HAP-1 (cell line): Measurements from ENCODE around the gene HOXB3.

Experiments
- DNase-seq, 2 experiments: peaks; one replicate each; pipeline ENCODE4 v3.0.0-alpha.2; 2016 to 2020; ENCODE audit warnings: low spot score in 2 of 2
- H3K27me3 ChIP-seq: fragments of 250-450 bp; sonication (Bioruptor Pico); 2 replicates; pipeline ENCODE4 v1.5.1; 2020; ENCODE audit warnings: low read depth, mild to moderate bottlenecking, moderate library complexity
- H3K36me3 ChIP-seq: fragments of 250-450 bp; sonication (Bioruptor Pico); replicated peaks from 2 replicates; pipeline ENCODE4 v1.5.1; 2020; ENCODE audit warnings: mild to moderate bottlenecking
- H3K4me1 ChIP-seq: fragments of 250-450 bp; sonication (Bioruptor Pico); 2 replicates; pipeline ENCODE4 v1.5.1; 2020; ENCODE audit warnings: mild to moderate bottlenecking
- H3K4me3 ChIP-seq: fragments of 250-450 bp; sonication (Bioruptor Pico); 2 replicates; pipeline ENCODE4 v1.5.1; 2020; ENCODE audit warnings: mild to moderate bottlenecking, moderate library complexity
- H3K9me3 ChIP-seq: fragments of 250-450 bp; sonication (Bioruptor Pico); 2 replicates; pipeline ENCODE4 v1.5.1; 2020; ENCODE audit warnings: mild to moderate bottlenecking, moderate library complexity
- in situ Hi-C: fragments of 300-500 bp; cut with MboI; formaldehyde crosslinking; loops from 3 replicates; pipeline ENCODE4 v1.14.3; 2020; ENCODE audit warnings: low sequenced_read_pairs, inconsistent platforms, mixed read lengths

The HOXB3 gene

DNA sequence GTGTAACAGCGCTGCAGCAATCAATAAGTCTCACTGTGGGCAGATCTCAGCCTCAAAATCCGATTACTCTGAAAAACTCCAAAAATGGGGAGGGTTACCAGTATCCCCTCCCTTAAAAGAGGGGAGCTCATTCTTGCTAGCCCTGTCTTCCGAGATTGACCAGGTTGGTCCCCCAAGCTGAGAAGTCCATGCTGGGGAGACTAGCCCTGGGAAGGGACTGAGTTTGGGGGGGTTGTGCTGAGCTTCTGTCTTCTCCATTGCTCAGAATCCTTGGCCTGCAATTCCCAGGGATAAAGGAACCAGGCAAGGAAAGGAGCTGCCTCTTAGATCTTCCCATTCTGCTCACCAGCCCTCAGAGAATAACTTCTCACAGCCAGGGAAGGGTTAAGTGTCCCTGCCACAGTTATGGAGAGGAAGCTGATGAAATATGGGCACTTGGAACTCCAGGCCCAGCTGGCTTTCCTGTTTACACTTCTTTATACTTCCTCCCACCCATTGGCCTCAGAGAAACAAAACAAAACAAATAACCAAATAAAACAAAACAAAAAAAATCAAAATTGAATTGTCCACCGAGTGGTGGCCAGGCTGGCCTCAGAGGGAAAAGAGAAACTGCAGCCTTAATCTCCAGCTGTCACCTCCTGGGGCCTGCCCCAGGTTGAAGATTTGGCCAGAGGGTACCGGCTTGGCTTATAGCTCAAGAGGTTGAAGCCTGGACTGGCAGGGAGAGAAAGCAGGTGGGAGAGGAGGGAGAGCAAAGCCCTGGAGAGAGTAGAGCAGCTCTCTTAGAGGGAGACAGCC is 2.6 kb downstream of the HOXB3 start:
- in situ Hi-C loops, result no loop called here
- H3K36me3 ChIP-seq, result no peaks in the 10 kb centered on the region
- peaks cover 6% of the 10 kb centered on the region; the same call in 1 of the 2 replicates for H3K4me1 ChIP-seq
- H3K9me3 ChIP-seq, result no peaks in the 10 kb centered on the region
- H3K4me3 ChIP-seq, result no peak overlapping the region
- DNase-seq, result no peak
- peaks cover 21% of the 10 kb centered on the region for H3K27me3 ChIP-seq

- H3K4me3 ChIP-seq, result no peak overlapping the region
These were observed 3.4 kb downstream of the HOXB3 start for GRCh38 chr17:48586355-48587258.

GRCh38 chr17:48584223-48584741 is 5.8 kb downstream of the HOXB3 start:
- Histone ChIP-seq H3K27me3 (peaks cover 16% of the 10 kb centered on the region), H3K4me3 (no peak overlapping the region), H3K4me1 (peaks cover 6% of the 10 kb centered on the region; the same call in 1 of the 2 replicates)

More at GRCh38 chr17:48586355-48587258, 3.4 kb downstream of the HOXB3 start:
- Histone ChIP-seq H3K4me1 (peaks cover 6% of the 10 kb centered on the region; the same call in 1 of the 2 replicates), H3K9me3 (no peaks in the 10 kb centered on the region), H3K27me3 (peaks cover 21% of the 10 kb centered on the region), H3K36me3 (no peaks in the 10 kb centered on the region)
- in situ Hi-C loops, result no loop called here
- no peak for DNase-seq

DNA sequence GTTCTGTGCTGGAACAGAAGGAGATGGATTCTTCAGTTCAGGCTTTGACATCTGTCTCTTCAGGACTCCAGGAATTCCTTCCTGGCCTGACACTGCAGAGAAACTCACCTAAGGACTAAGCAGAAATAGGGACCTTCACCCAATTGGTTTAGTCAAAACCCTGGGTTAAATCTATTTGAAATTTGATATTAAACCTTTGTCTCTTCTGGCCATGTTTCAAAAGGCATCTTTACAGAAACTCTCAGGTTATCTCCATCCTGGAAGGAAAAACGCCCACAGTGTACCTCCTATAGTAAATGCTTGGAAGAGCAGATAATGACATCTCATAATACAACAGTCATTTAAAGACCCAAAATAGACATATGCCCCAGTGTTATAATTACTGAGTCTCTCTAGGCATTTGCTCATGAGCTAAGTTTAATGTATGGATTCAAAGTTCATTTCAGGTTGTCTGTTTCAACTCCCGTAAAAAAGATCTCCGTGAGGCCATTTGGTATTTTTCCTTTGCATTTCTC is 6.3 kb downstream of the HOXB3 start:
- H3K36me3 ChIP-seq, result no peaks in the 10 kb centered on the region
- peaks cover 6% of the 10 kb centered on the region; the same call in 1 of the 2 replicates for H3K4me1 ChIP-seq
- peaks cover 11% of the 10 kb centered on the region for H3K27me3 ChIP-seq
- H3K4me3 ChIP-seq, result no peak overlapping the region
- in situ Hi-C loops, result no loop called here
- DNase-seq, result no peak
- no peaks in the 10 kb centered on the region for H3K9me3 ChIP-seq

More at GRCh38 chr17:48584223-48584741, 5.8 kb downstream of the HOXB3 start:
- DNase-seq, result no peak
- H3K36me3 ChIP-seq, result no peaks in the 10 kb centered on the region
- in situ Hi-C loops, result no loop called here
- no peaks in the 10 kb centered on the region for H3K9me3 ChIP-seq

- no peaks in the 10 kb centered on the region for H3K9me3 ChIP-seq
- in situ Hi-C loops, result no loop called here
- no peak overlapping the region for H3K4me3 ChIP-seq
- H3K36me3 ChIP-seq, result no peaks in the 10 kb centered on the region
- no peak for DNase-seq
- peaks cover 6% of the 10 kb centered on the region for H3K27me3 ChIP-seq
- peaks cover 6% of the 10 kb centered on the region; the same call in 1 of the 2 replicates for H3K4me1 ChIP-seq
These were observed 7.3 kb downstream of the HOXB3 start for GRCh38 chr17:48582750-48583069.

DNA sequence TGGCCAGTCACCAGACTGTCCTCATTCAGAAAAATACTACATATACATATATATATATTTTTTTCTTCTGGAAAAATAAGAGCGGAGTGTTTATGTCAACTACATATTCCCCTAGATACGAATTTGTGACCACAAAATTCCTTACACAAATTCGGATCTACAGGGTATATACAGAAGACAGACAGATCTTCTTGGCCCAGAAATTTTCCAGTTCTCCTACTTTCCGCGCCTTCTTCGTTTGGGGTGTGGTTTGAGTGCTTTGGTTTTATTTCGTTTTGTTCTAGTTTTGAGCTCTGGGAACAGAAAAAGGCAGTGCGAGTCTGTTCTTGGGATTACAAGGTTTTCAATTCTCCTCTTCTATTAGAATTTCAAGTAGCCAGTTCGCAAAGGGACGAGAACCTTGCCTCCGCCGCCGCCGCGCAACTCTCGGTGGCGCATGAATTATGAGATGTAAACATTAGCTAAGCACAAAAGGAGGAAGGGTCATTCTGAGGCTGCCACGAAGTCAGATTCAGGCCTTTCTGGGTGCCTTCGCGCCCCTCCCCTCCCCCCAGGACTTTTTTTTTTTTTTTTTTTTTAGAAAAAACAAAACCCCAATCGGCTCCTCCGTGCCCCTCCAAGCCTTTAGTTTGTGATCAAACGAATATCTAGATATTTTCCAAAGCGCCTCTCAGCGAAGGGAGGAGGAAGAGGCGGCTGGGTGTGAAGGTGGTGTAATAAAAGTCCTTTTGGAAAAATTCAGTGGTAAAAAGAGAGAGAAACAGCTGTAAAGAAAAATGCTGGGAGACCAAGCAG is 10.1 kb downstream of the HOXB3 start:
- Histone ChIP-seq H3K9me3 (no peaks in the 10 kb centered on the region), H3K27me3 (no peaks in the 10 kb centered on the region), H3K4me1 (peaks cover 13% of the 10 kb centered on the region), H3K4me3 (no peak overlapping the region), H3K36me3 (no peaks in the 10 kb centered on the region)
- no peak for DNase-seq
- in situ Hi-C loops, result loop anchor here (5.0 kb wide), 1 partner anchor 38 kb away; no protein-coding TSS in a partner anchor

DNA sequence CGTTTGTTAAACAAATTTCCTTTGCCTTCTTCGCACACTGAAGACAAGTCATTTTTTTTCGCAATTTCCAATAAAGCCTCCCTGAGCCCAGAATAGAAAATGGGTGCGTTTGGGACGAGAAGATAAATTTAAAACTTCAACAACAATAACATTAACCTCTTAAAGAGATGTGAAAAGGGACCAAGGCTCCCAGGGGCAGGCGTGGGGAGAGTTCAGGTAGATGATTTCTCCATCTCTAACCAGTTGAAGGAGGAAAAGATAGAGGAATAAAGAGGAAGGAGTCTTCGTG is 10.6 kb downstream of the HOXB3 start:
- H3K4me1 ChIP-seq, result peaks cover 16% of the 10 kb centered on the region
- H3K9me3 ChIP-seq, result no peaks in the 10 kb centered on the region
- no peaks in the 10 kb centered on the region for H3K36me3 ChIP-seq
- in situ Hi-C loops, result loop anchor here (5.0 kb wide), 1 partner anchor 37 kb away; no protein-coding TSS in a partner anchor
- no peak for DNase-seq
- no peaks in the 10 kb centered on the region for H3K27me3 ChIP-seq
- H3K4me3 ChIP-seq, result no peak overlapping the region

- Histone ChIP-seq H3K4me1 (peaks cover 16% of the 10 kb centered on the region), H3K36me3 (no peaks in the 10 kb centered on the region), H3K4me3 (peak overlapping the region; percentile 58), H3K9me3 (no peaks in the 10 kb centered on the region), H3K27me3 (no peaks in the 10 kb centered on the region)
- in situ Hi-C loops, result loop anchor here (5.0 kb wide), 1 partner anchor 37 kb away; no protein-coding TSS in a partner anchor
- peak in 1 of 2 experiments; percentile 39 for DNase-seq
These were observed 11.2 kb downstream of the HOXB3 start for GRCh38 chr17:48578616-48579470.

DNA sequence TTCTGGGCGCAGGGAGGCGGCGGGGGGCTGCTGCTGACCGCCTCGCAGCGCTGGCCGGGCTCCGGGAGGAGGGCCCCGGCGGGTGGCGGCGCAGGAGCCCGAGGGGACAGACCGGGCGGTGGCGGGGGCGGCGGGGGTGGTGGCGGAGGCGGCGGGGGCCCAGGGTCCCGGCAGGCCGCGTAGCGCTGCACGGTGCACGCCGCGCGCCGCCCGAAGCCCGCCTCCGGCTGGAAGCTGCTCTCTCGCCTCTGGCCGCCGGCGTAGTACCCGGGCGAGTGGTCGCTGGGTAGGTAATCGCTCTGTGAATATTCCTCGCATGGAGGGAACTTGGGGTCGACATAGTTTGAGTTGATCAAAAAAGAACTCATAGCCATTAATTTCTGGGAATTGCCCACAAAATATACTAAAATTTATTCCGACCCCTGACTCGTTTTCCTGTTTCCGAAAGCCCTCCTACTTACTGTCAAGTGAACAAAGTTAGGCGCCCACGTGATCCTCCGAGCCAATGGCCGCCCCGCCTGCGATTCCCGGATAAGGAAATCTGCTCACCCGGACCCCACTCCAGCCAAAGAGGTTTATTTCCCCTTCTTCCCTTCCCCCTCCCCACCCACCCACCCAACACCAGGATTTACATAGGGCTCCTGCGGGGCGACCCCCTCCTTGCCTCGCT is 12.0 kb downstream of the HOXB3 start, which contains the start of gene HOXB4:
Gene HOXB4, minus strand, starts transcription at position 405 of the 670 bp plus-strand sequence. Its CDS starts 31 bp downstream, at position 374.
- H3K36me3 ChIP-seq, result no peaks in the 10 kb centered on the region
- in situ Hi-C loops, result loop anchor here (5.0 kb wide), 1 partner anchor 36 kb away; no protein-coding TSS in a partner anchor
- peak; percentile 81 to 89 for DNase-seq
- peaks cover 24% of the 10 kb centered on the region for H3K4me1 ChIP-seq
- peak within 1 kb of the TSS; percentile 58 for H3K4me3 ChIP-seq
- H3K27me3 ChIP-seq, result no peaks in the 10 kb centered on the region
- H3K9me3 ChIP-seq, result no peaks in the 10 kb centered on the region

GRCh38 chr17:48577330-48577945 is 12.6 kb downstream of the HOXB3 start:
- in situ Hi-C loops, result loop anchor here (5.0 kb wide), 1 partner anchor 35 kb away; no protein-coding TSS in a partner anchor
- peak overlapping the region; percentile 58 for H3K4me3 ChIP-seq
- no peaks in the 10 kb centered on the region for H3K9me3 ChIP-seq
- peaks cover 28% of the 10 kb centered on the region for H3K4me1 ChIP-seq
- H3K36me3 ChIP-seq, result no peaks in the 10 kb centered on the region
- H3K27me3 ChIP-seq, result no peaks in the 10 kb centered on the region
- DNase-seq, result peak in 1 of 2 experiments; percentile 62

GRCh38 chr17:48576479-48577309 is 13.3 kb downstream of the HOXB3 start:
- Histone ChIP-seq H3K4me3 (peak overlapping the region; percentile 58), H3K9me3 (no peaks in the 10 kb centered on the region), H3K4me1 (peaks cover 28% of the 10 kb centered on the region), H3K27me3 (no peaks in the 10 kb centered on the region), H3K36me3 (no peaks in the 10 kb centered on the region)
- peak in 1 of 2 experiments; percentile 67 for DNase-seq
- in situ Hi-C loops, result loop anchor here (5.0 kb wide), 1 partner anchor 34 kb away; no protein-coding TSS in a partner anchor
